GM12891 (cell line): ENCODE results near the gene PCDHA1.

Experiments used
- PAX5 ChIP-seq: IDR thresholded peaks from 2 replicates; pipeline ENCODE4 v1.6.1; 2011; ENCODE audit warnings: low read length, moderate library complexity, mild to moderate bottlenecking; ENCODE audit not compliant: insufficient read depth, severe bottlenecking
- POLR2A ChIP-seq: IDR thresholded peaks from 2 replicates; pipeline ENCODE4 v1.6.1; 2011; ENCODE audit warnings: low read depth, low read length, control low read depth
- POLR2AphosphoS5 ChIP-seq: IDR thresholded peaks from 2 replicates; pipeline ENCODE4 v1.6.1; 2011; ENCODE audit warnings: low read depth, low read length, control low read depth
- POU2F2 ChIP-seq: IDR thresholded peaks from 2 replicates; pipeline ENCODE4 v1.6.1; 2011; ENCODE audit warnings: low read depth, mild to moderate bottlenecking, control low read depth, low read length, moderate library complexity
- SPI1 ChIP-seq: IDR thresholded peaks from 2 replicates; pipeline ENCODE4 v1.6.1; 2011; ENCODE audit warnings: low read depth, low read length, control low read depth
- TAF1 ChIP-seq: IDR thresholded peaks from 2 replicates; pipeline ENCODE4 v1.6.1; 2011; ENCODE audit warnings: low read depth, low read length, control low read depth

- TF ChIP-seq POLR2A (no peak), POLR2AphosphoS5 (no peak), TAF1 (no peak), SPI1 (no peak), POU2F2 (no peak), PAX5 (no peak)
Measured at GRCh38 chr5:141007791-141008190, 221.9 kb downstream of the PCDHA1 start.
